HG02588 (cell line): ENCODE measurements around the gene ASB7.
"Not testable (repeated sequence)": the region's sequence is repeated elsewhere in the genome, so short reads cannot be mapped to it uniquely, and the experiment has no call there.

Source experiments
- ATAC-seq: cut with Tn5 transposase; IDR thresholded peaks from one replicate; pipeline ENCODE4 v1.9.1; 2021; ENCODE audit warnings: mild to moderate bottlenecking, moderate library complexity; ENCODE audit not compliant: unreplicated experiment

Gene ASB7

GRCh38 chr15:100648951-100649350 is 46.6 kb downstream of the ASB7 start:
- ATAC-seq = no peak

DNA sequence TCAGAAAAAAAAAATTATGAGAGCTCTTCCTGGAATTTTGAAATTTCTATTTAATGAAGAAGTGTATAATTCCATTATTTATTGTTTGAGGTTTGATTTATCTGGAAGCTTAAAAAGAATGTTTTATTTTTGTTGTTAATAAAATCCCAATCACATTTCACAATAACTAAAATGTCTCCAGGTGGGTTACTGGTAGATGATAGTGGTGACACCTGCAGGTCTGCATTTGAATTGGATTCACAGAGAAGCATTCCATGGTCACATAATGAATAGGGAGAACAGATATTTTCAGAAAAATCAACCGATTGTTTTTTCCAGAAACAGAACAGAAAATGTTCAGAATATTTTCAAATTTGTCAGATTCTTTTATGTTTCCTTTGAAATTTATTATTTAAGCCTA is 48.3 kb downstream of the ASB7 start:
- ATAC-seq = no peak

DNA sequence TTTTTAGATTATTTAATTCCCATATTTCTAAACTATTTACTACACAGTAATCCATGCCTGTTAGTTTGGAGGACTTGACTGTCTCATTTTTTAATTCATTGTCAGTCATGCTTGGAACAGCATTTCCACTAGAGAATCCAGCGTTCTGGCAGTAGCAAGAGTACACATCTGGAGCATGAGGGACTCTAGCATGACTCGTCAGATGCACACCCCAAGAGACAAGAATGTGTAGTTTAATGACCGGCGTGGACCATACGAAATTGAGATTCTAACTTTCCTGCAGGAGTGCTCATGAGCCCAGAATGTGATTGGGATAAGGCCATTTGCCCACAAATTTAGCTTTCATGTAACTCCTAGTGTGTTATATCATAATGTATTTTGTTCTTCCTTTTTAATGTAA is 48.9 kb downstream of the ASB7 start:
- ATAC-seq = no peak

- ATAC-seq = no peak
These were observed 49.7 kb downstream of the ASB7 start for GRCh38 chr15:100652116-100652515.

DNA sequence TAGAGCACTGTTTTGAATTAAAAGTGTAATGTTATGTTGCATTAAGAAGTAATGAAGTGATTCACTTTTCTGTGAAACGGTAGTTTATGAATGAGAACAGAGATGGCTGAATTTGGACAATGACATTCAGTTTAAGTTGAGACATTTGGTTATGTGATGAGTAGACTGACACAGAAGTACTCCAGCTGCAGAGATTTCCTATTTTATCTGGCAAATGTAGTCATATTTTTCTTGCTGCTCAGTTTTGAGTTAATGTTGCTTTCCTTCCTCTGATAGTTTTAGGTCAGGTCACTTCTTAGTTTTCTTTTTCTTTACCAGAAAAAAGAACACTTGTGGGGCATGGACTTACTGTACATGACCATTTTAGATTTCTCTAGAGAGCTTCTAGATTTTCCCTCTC is 51.2 kb downstream of the ASB7 start:
- no peak for ATAC-seq

DNA sequence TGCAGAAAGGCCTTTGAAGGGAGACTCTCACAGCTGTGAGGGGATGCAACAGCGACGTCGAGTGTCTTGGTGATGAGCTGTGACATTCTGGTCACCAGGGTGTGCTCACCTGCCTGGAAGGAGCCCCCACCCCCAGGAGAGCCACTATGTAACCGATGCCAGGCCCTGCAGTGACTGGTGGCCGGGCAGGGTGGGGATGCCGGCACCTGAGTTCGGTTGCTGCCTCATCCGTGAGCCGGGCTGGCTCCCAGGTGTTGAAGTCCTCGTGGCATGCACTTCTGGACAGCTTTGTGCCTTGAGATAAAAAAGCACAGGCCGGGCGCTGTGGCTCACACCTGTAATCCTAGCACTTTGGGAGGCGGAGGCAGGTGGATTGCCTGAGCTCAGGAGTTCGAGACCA is 56.5 kb downstream of the ASB7 start:
- ATAC-seq = no peak

- ATAC-seq = no peak
These were observed 58.8 kb downstream of the ASB7 start for GRCh38 chr15:100661156-100661555.

DNA sequence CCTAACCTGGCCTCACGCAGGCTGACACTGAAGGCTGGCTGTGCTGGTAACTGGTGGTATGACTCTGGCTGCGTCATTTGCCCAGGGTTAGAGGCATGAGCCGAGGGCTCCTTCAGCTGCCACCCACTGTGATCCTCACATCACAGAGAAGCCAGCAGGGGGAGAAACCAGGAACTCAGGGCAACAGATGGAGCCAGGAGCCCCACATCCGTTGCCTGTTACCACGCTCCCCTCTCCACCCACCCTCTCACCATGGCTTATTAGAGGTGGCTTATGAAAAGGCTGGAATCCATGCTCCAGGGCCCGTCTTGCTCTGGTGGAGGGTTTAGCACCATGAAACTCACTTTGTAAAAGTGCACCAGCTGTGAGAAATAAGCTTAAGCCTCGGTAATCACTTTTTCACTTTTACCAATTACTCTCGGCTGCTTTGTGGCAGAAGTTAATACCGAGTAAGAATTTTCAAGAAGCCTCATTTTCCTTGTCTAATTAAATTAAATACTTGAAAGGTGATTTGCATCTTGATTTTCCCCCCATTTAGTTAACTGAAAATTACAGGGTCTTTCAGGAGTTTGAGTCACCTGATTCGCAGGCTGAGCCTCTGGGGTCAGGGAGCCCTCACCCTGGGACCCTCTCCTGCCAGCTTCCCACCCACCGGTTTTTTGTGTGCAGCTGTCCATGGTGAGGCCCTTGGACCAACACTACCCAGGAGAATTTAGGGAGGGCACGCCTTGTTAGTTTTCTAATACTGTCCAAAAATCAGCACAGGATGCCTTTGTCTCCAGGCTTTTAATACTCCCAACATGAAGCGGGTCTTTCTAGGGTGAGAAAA is 60.9 kb downstream of the ASB7 start:
- ATAC-seq = no peak

DNA sequence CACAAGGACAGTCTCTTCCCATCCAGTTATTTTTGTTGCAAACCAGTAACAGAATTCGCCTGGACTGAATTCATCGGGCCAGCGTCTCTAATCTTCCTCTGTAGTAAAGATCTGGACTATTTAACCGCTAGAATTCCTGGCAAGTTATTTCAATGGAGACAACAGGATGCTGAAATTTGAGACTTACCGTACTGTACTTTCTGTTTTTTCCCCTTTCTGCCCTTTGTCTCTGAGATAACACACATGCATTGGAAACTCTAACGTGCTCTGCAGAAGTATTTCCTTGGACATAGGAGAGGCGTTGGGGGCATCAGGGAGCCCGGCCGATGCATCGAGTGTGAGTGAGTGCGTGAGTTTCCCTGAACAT is 61.5 kb downstream of the ASB7 start:
- ATAC-seq = no peak

GRCh38 chr15:100665570-100665969 is 63.2 kb downstream of the ASB7 start:
- ATAC-seq = no peak

- ATAC-seq = no peak
These were observed 65.3 kb downstream of the ASB7 start for GRCh38 chr15:100667405-100668347.

GRCh38 chr15:100668348-100668745 is 66.0 kb downstream of the ASB7 start:
- no peak for ATAC-seq

DNA sequence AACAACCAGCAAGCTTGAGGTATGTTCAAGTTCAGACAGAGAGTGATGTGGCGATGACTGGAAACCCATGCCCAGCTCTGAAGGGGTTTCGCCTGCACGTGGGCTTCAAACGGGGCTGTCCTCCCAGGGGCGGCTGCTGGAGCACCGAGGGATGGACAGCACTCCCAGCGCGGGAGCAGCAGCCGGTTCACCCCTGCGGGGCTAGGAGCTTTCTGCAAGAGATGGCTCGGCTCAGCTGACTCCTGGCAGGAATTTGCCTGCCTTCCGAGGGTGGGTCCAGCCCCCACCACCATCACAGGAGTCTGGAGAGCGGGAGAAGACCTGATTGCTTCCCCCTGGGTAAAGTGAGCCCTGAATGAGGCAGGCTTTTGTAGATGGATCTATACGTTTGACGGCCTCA is 66.9 kb downstream of the ASB7 start:
- no peak for ATAC-seq

DNA sequence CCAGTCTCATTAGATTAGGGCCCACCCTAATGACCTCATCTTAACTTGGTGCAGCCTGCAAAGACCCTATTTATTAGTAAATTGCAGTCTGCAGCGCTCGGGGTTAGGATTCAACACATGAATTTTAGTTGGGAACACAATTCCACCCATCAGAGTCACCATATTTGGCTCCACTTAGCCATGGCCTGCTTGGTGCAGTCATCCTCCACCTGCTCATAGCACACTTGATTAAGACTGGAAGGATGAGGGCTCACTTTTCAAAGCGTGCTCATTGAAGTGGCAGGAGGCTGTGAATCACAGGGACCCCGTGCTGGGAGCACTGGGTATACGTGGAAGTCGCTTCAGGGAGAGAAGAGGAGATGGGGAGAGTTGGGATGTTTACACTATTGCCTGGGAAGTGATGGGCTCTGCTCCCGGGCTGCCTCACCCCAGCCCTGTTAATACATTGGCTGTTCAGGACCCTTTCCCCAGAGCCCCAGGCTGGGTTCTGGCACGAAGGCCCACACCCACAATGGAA is 68.2 kb downstream of the ASB7 start:
- ATAC-seq = no peak

DNA sequence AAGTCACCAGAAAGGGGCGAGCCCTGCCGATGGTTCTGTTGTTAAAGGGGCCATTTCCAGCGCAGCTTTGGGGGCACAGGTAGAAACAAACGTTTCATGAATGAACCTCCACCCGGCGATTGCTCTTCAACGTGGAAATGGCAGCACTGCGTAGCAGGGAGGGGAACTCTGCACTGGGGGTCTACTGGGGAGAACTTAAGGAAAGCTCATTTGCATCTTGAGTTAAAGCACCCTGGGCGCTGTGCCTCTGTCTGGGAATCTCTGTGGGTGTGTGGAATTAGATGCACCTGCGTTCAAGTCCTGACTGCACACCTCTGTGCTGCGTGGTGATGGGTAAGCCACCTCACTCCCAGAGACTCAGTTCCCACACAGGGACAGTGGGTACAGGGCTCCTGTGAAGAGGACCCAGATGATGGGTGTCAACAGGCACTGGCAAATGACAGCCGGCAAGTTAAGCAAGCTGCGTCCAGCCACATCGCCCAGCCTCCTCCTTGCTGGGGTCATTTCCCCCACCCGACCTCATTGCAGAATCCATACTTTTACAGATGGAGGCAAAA is 68.8 kb downstream of the ASB7 start:
- ATAC-seq = no peak

DNA sequence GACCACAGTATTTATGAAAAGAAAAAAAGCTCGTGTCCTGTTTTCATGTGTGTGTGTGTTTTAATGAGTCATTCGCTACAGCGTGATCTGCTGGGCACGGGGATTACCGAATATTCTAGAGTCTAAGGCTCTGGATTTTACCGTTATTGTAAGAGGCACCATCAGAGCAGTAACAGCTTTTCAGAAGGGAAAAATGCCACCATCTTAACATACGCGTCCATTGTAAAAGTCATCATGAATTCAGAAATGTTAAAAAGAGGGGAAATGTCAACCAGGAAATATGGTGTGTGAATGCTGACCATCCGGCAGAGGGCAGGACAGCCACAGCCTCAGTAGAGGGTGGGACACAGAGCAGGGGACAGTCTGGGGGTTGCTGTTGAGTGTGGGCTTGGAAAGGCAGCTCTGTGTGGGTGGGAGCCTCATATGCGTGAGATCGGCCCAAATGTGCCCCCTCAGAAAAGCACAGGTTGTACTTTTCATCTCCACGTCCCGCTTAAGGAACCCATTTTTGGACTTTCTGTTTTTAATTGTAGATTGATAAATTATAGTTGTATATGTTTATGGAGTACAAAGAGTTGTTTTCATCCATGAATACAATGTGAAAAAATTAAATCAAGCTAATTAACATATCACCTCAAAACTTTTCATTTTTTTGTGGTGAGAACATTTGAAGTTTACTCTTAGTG is 69.6 kb downstream of the ASB7 start:
- ATAC-seq = no peak

- ATAC-seq = no peak
These were observed 70.6 kb downstream of the ASB7 start for GRCh38 chr15:100672959-100673358.

DNA sequence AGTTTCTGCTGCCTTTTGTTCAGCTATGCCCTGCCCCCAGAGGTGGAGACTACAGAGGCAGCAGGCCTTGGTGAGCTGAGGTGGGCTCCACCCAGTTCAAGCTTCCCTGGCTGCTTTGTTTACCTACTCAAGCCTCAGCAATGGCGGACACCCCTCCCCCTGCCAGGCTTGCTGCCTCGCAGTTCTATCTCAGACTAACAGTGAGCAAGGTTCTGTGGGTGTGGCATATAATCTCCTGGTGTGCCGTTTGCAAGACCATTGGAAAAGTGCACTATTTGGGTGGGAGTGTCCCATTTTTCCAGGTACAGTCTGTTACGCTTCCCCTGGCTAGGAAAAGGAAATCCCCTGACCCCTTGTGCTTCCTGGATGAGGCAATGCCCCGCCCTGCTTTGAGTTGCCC is 76.8 kb downstream of the ASB7 start:
- not testable (repeated sequence) for ATAC-seq

- no peak for ATAC-seq
These were observed 78.3 kb downstream of the ASB7 start for GRCh38 chr15:100680726-100681125.

DNA sequence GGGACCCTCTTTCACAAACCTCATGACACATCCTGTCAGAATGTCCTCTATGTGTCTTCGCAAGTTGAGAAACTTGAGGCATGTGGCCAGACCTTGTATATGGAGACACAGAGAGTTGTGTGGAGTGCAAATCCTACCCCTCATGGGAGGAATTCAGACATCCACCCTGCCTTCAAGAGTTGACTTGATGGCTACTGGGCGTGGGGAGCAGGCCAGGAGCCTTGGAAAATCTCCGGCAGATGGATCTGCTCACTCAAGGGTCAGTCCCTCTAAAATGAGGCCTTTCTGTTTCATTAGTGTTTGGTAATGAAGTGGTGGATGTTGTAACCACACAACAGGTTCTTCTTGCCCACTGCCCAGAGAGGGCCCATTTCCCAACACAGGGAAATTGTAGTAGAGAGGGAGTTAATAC is 79.0 kb downstream of the ASB7 start:
- no peak for ATAC-seq

DNA sequence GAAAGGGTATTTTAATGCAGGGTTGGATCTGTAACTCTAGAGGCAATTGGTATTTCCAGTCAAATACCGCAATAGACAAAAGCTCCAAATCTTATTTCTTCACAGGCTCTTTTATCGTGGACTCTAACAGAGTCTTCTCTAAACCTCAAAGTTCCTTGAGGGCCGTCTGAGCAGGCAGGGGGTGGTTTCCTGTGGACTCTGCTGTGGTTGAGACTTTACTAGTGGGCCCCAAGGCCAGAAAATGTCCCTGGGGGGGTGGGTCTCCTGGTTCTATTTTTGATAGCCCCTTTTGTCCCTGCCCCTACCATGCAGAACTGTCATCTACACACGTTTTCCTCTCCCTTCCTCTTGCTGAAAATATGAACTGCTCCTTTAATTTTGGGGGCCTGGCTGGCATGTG is 80.1 kb downstream of the ASB7 start:
- ATAC-seq = no peak
